H1 (cell line): Measurements from ENCODE around the gene OXSR1. TPM values are rescaled to one million over a fixed set of nuclear protein-coding genes. Genes with fewer than 3 reads are reported as not detected.

ENCODE experiments used
- CTCF ChIA-PET: fragments of 300-600 bp; sonication (Branson Sonifier 250); formaldehyde crosslinking; loops from one replicate; lab custom pipeline; 2021; ENCODE audit not compliant: partially characterized antibody; lab: Charles Lee
- POLR2A ChIA-PET: fragments of 300-600 bp; sonication (Branson Sonifier 250); formaldehyde crosslinking; loops from one replicate; lab custom pipeline; 2021; ENCODE audit warnings: inconsistent platforms; ENCODE audit not compliant: partially characterized antibody; lab: Charles Lee
- DNase-seq, 2 experiments: peaks; one replicate each; pipeline versions ENCODE4 v3.0.0 to v3.0.0-alpha.2; 2010 to 2022; ENCODE audit warnings: low spot score in 2 of 2, low read depth in 1 of 2, mixed read lengths in 1 of 2
- FAIRE-seq: peaks from 2 replicates; lab custom pipeline; 2011; peaks lifted over from hg19 to GRCh38; lab: Jason Lieb, UNC
- H2AFZ ChIP-seq: 2 replicates; pipeline ENCODE4 v1.8.1; 2012; ENCODE audit warnings: low read length, inconsistent platforms
- H2AK5ac ChIP-seq: 2 replicates; pipeline ENCODE4 v1.6.1; 2013; ENCODE audit warnings: low read depth, low read length
- H2BK120ac ChIP-seq: replicated peaks from 2 replicates; pipeline ENCODE3; 2013; ENCODE audit warnings: low read depth, low read length, inconsistent platforms
- H2BK12ac ChIP-seq: 2 replicates; pipeline ENCODE4 v1.6.1; 2013; ENCODE audit warnings: low read depth, low read length
- H2BK15ac ChIP-seq: 2 replicates; pipeline ENCODE4 v1.6.1; 2013; ENCODE audit warnings: low read length
- H2BK20ac ChIP-seq: 2 replicates; pipeline ENCODE4 v1.6.1; 2013; ENCODE audit warnings: low read length
- H2BK5ac ChIP-seq: 2 replicates; pipeline ENCODE4 v1.6.1; 2013; ENCODE audit warnings: low read depth, low read length
- H3K14ac ChIP-seq: 2 replicates; pipeline ENCODE4 v1.6.1; 2013; ENCODE audit warnings: inconsistent platforms; ENCODE audit not compliant: insufficient read length
- H3K18ac ChIP-seq: 2 replicates; pipeline ENCODE4 v1.6.1; 2013; ENCODE audit warnings: low read length; ENCODE audit errors: extremely low read depth
- H3K23ac ChIP-seq: 2 replicates; pipeline ENCODE4 v1.6.1; 2013; ENCODE audit warnings: inconsistent platforms; ENCODE audit not compliant: insufficient read length
- H3K23me2 ChIP-seq: 2 replicates; pipeline ENCODE4 v1.6.1; 2013; ENCODE audit warnings: low read depth, low read length
- H3K27ac ChIP-seq: 2 replicates; pipeline ENCODE4 v1.6.1; 2011; ENCODE audit warnings: low read depth, low read length, inconsistent platforms
- H3K27me3 ChIP-seq, 4 experiments: replicated peaks in 1 of 4; 1 replicate in 1 of 4; 2 replicates in 3 of 4; pipeline versions ENCODE4 v1.6.1 to v1.8.1; 2011 to 2013; ENCODE audit warnings: low read length in 3 of 4, mild to moderate bottlenecking in 3 of 4, inconsistent platforms in 2 of 4, mixed read lengths in 2 of 4, moderate library complexity in 1 of 4; ENCODE audit not compliant: control insufficient read depth in 3 of 4, insufficient read depth in 3 of 4; ENCODE audit errors: extremely low read depth in 1 of 4
- H3K36me3 ChIP-seq, 4 experiments: 2 replicates each; pipeline versions ENCODE4 v1.6.1 to v1.8.1; 2011 to 2013; ENCODE audit warnings: mild to moderate bottlenecking in 4 of 4, low read length in 3 of 4, moderate library complexity in 2 of 4, control low read depth in 1 of 4, inconsistent platforms in 1 of 4; ENCODE audit not compliant: insufficient read depth in 4 of 4, control insufficient read depth in 2 of 4
- H3K4ac ChIP-seq: replicated peaks from 2 replicates; pipeline ENCODE3; 2013; ENCODE audit warnings: low read length, low read depth, mixed read lengths, inconsistent platforms; ENCODE audit not compliant: insufficient read length
- H3K4me1 ChIP-seq, 4 experiments: replicated peaks in 1 of 4; 1 replicate in 1 of 4; 2 replicates in 3 of 4; pipeline versions ENCODE4 v1.6.1 to v1.8.1; 2011 to 2013; ENCODE audit warnings: low read length in 3 of 4, inconsistent platforms in 2 of 4, mixed read lengths in 1 of 4; ENCODE audit not compliant: insufficient read depth in 4 of 4, control insufficient read depth in 3 of 4
- H3K4me2 ChIP-seq, 2 experiments: 2 replicates each; pipeline versions ENCODE4 v1.6.1 to v1.8.1; 2011 to 2013; ENCODE audit warnings: low read depth in 2 of 2, low read length in 2 of 2, control low read depth in 1 of 2, inconsistent platforms in 1 of 2, mild to moderate bottlenecking in 1 of 2; ENCODE audit not compliant: insufficient read depth in 1 of 2
- H3K4me3 ChIP-seq, 4 experiments: fragments of 200-600, 300-600 bp in 1 of 4; sonication (generic), shearing (Covaris generic), sonication (Bioruptor Twin) in 1 of 4; 2 replicates each; pipeline versions ENCODE4 v1.5.1 to v1.8.1; 2011 to 2016; ENCODE audit warnings: low read length in 4 of 4, low read depth in 3 of 4, control low read depth in 2 of 4, inconsistent platforms in 2 of 4, mild to moderate bottlenecking in 2 of 4, mixed read lengths in 1 of 4, moderate library complexity in 1 of 4; ENCODE audit not compliant: insufficient read depth in 2 of 4; ENCODE audit errors: extremely low read depth in 1 of 4
- H3K56ac ChIP-seq: replicated peaks from 2 replicates; pipeline ENCODE3; 2013; ENCODE audit warnings: low read depth, mild to moderate bottlenecking, mixed read lengths, low read length, inconsistent platforms; ENCODE audit not compliant: insufficient read length
- H3K79me1 ChIP-seq: 2 replicates; pipeline ENCODE4 v1.6.1; 2013; ENCODE audit warnings: low read depth, low read length, control low read depth
- H3K79me2 ChIP-seq, 2 experiments: 2 replicates each; pipeline versions ENCODE4 v1.6.1 to v1.8.1; 2012 to 2013; ENCODE audit warnings: low read length in 2 of 2, mild to moderate bottlenecking in 2 of 2, inconsistent platforms in 1 of 2; ENCODE audit not compliant: insufficient read depth in 2 of 2, control insufficient read depth in 1 of 2
- H3K9ac ChIP-seq, 4 experiments: replicated peaks in 1 of 4; 1 replicate in 1 of 4; 2 replicates in 3 of 4; pipeline versions ENCODE4 v1.6.1 to v1.8.1; 2011 to 2013; ENCODE audit warnings: low read depth in 3 of 4, low read length in 3 of 4, control low read depth in 2 of 4, mild to moderate bottlenecking in 2 of 4, moderate library complexity in 2 of 4, inconsistent platforms in 1 of 4; ENCODE audit errors: extremely low read depth in 1 of 4
- H3K9me3 ChIP-seq, 2 experiments: 2 replicates each; pipeline versions ENCODE4 v1.6.1 to v1.8.1; 2012 to 2013; ENCODE audit warnings: mild to moderate bottlenecking in 2 of 2, moderate library complexity in 2 of 2, control low read depth in 1 of 2, inconsistent platforms in 1 of 2, low read depth in 1 of 2, low read length in 1 of 2, mixed read lengths in 1 of 2; ENCODE audit not compliant: insufficient read depth in 2 of 2
- H4K20me1 ChIP-seq, 2 experiments: replicated peaks in 1 of 2; 2 replicates each; pipeline versions ENCODE3 to v1.8.1; 2011 to 2013; ENCODE audit warnings: inconsistent platforms in 2 of 2, low read length in 2 of 2, mild to moderate bottlenecking in 1 of 2; ENCODE audit not compliant: insufficient read depth in 2 of 2, control insufficient read depth in 1 of 2
- H4K5ac ChIP-seq: 2 replicates; pipeline ENCODE4 v1.6.1; 2013; ENCODE audit warnings: low read length, low read depth, mixed read lengths, inconsistent platforms; ENCODE audit not compliant: insufficient read length
- H4K8ac ChIP-seq: 2 replicates; pipeline ENCODE4 v1.8.0; 2013; ENCODE audit warnings: mild to moderate bottlenecking, moderate library complexity, low read length, inconsistent platforms; ENCODE audit not compliant: insufficient read depth; ENCODE audit errors: extremely low read depth
- H4K91ac ChIP-seq: replicated peaks from 2 replicates; pipeline ENCODE3; 2013; ENCODE audit warnings: low read length, mixed read lengths, inconsistent platforms; ENCODE audit not compliant: insufficient read length
- ASH2L ChIP-seq: fragments of 200-600, 300-600 bp; sonication (generic); IDR thresholded peaks from one replicate; pipeline ENCODE4 v1.7.1; 2017; ENCODE audit warnings: low read length
- BCL11A ChIP-seq, 2 experiments: IDR thresholded peaks; one replicate each; pipeline ENCODE4 v1.6.1; 2011; ENCODE audit warnings: low read depth in 2 of 2, low read length in 2 of 2, mild to moderate bottlenecking in 2 of 2
- CBX8 ChIP-seq: fragments of 300-800, 300-1000 bp; sonication (generic); IDR thresholded peaks from 2 replicates; pipeline ENCODE4 v1.7.1; 2016; ENCODE audit warnings: low read depth, low read length, borderline replicate concordance
- CTCF ChIP-seq, 3 experiments: IDR thresholded peaks; 1 replicate in 2 of 3; 2 replicates in 1 of 3; pipeline versions ENCODE4 v1.5.1 to v1.6.1; 2011; ENCODE audit warnings: low read length in 3 of 3, mild to moderate bottlenecking in 3 of 3, inconsistent platforms in 2 of 3, low read depth in 1 of 3, moderate library complexity in 1 of 3; ENCODE audit not compliant: insufficient read depth in 1 of 3; ENCODE audit errors: control extremely low read depth in 1 of 3
- GTF2F1 ChIP-seq: IDR thresholded peaks from 2 replicates; pipeline ENCODE4 v1.6.1; 2012; ENCODE audit warnings: low read depth, low read length, improper control_type of control experiment, borderline replicate concordance
- POU5F1 ChIP-seq: IDR thresholded peaks from 2 replicates; pipeline ENCODE4 v1.6.1; 2011; ENCODE audit warnings: low read depth, mild to moderate bottlenecking, low read length, moderate library complexity
- SP1 ChIP-seq: IDR thresholded peaks from 2 replicates; pipeline ENCODE4 v1.6.1; 2011; ENCODE audit warnings: low read depth, low read length
- WGBS, 2 experiments: shearing (Covaris generic) in 1 of 2; methylation state at CpG; one replicate each; pipeline versions ENCODE4 v1.1.6 to v1.1.7; 2013 to 2015; ENCODE audit warnings: low lambda C conversion rate in 2 of 2, mixed read lengths in 2 of 2, inconsistent platforms in 1 of 2, low coverage in 1 of 2, missing lambda C conversion rate in 1 of 2; ENCODE audit not compliant: insufficient replicate concordance in 2 of 2, insufficient coverage in 1 of 2, insufficient read length in 1 of 2; ENCODE audit errors: extremely low coverage in 1 of 2, missing lambda C conversion rate in 1 of 2; 5-methylcytosine and 5-hydroxymethylcytosine counted together
- polyA plus RNA-seq, 7 experiments: library from polyadenylated mRNA; depleted of rRNA in 3 of 7; stranded (reverse) in 5 of 7; unstranded in 2 of 7; fragments of >200 nt in 5 of 7; fragments of 200-250 nt in 2 of 7; gene quantifications; 1 replicate in 5 of 7; 2 replicates in 1 of 7; 4 replicates in 1 of 7; pipeline versions ENCODE4 v1.2.1 to v1.2.3, GENCODE V29; 2011 to 2013; ENCODE audit warnings: missing spikeins in 2 of 7, mixed read lengths in 2 of 7
- total RNA-seq: library from RNA; stranded (reverse); fragmentation: NEBNext Ultra II Directional; extraction: Animal tissue kit (Norgen Biotek cat#: 25700); gene quantifications from 2 replicates; pipeline ENCODE4 v1.2.1, GENCODE V29; 2021
- TF ChIP-seq, protein P1 (sequence below): IDR thresholded peaks from 2 replicates; pipeline ENCODE4 v1.6.1; 2012; ENCODE audit warnings: low read length, inconsistent platforms

OXSR1 gene
- total and polyA plus RNA-seq, 2 of the 8 experiments (the other 6 are each of a cell fraction or from before 2014, with no cell fraction given): 25.1 to 47.0 TPM

GRCh38 chr3:38207254-38208003, 42.1 kb downstream of the OXSR1 start:
- Histone ChIP-seq H3K18ac (no peak overlapping the region), H3K27me3 (peaks cover 0 to 1% (median 0%) of the 10 kb centered on the region in 4 experiments; a peak in 1 of 7 replicates), H3K9ac (no peak overlapping the region), H3K56ac (no peak overlapping the region), H3K14ac (no peak overlapping the region), H3K23me2 (no peaks in the 10 kb centered on the region), H3K4me2 (no peak overlapping the region), H3K4me1 (peaks cover 0 to 2% (median 0%) of the 10 kb centered on the region in 4 experiments; a peak in 1 of 7 replicates), H4K8ac (no peak overlapping the region), H2BK15ac (no peak overlapping the region), H2BK5ac (no peak overlapping the region), H2BK20ac (no peak overlapping the region), H3K9me3 (no peaks in the 10 kb centered on the region), H2BK12ac (no peak overlapping the region), H3K23ac (no peak overlapping the region), H2BK120ac (no peak overlapping the region), H3K79me2 (peaks cover 0 to 5% of the 10 kb centered on the region in 2 experiments; a peak in 1 of 4 replicates), H2AFZ (no peak overlapping the region), H4K20me1 (peaks cover 5 to 10% of the 10 kb centered on the region in 2 experiments), H3K79me1 (peaks cover 8% of the 10 kb centered on the region), H2AK5ac (no peak overlapping the region), H3K36me3 (no peaks in the 10 kb centered on the region), H4K91ac (no peak overlapping the region), H3K4me3 (no peak overlapping the region), H4K5ac (no peak overlapping the region), H3K27ac (no peak overlapping the region), H3K4ac (no peak overlapping the region)
- CTCF ChIA-PET: interaction anchor here (1.0 kb wide), 1 partner anchor 448 kb away, joined by 3 read pairs; no protein-coding TSS in a partner anchor
- 96% methylated on average over 3 of the region's 4 CpGs; no CpG with 5 or more reads in 1 of the 2 experiments for WGBS, 2 experiments
- FAIRE-seq: no peak
- POLR2A ChIA-PET: interaction anchor here (0.6 to 1.2 kb wide), 2 partner anchors 14 to 41 kb away, joined by 3 read pairs; partner anchors contain the start of gene OXSR1
- no peak for DNase-seq
- TF ChIP-seq, protein P1, sequence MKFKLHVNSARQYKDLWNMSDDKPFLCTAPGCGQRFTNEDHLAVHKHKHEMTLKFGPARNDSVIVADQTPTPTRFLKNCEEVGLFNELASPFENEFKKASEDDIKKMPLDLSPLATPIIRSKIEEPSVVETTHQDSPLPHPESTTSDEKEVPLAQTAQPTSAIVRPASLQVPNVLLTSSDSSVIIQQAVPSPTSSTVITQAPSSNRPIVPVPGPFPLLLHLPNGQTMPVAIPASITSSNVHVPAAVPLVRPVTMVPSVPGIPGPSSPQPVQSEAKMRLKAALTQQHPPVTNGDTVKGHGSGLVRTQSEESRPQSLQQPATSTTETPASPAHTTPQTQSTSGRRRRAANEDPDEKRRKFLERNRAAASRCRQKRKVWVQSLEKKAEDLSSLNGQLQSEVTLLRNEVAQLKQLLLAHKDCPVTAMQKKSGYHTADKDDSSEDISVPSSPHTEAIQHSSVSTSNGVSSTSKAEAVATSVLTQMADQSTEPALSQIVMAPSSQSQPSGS: no peak
- no peak for TF ChIP-seq SP1
- no peak for TF ChIP-seq CBX8
- no peak for TF ChIP-seq CTCF (IDR thresholded peaks at IDR 0.05; ENCODE audit: control extremely low read depth in 1 of 3, insufficient read depth in 1 of 3, low read depth in 1 of 3, low read length in 3 of 3)
- no peak for TF ChIP-seq ASH2L
- TF ChIP-seq GTF2F1: no peak
- TF ChIP-seq POU5F1: no peak
- TF ChIP-seq BCL11A (IDR thresholded peaks at IDR 0.05; ENCODE audit: low read depth in 2 of 2, low read length in 2 of 2): no peak
